Astrocyte (in vitro differentiated cells and primary cell): ENCODE measurements around the gene PSD. TPM values are rescaled to one million over a fixed set of nuclear protein-coding genes. Genes with fewer than 3 reads are reported as not detected.

Source experiments
- DNase-seq: peaks from one replicate; pipeline ENCODE4 v3.0.0-alpha.2; 2010; ENCODE audit warnings: low read depth
- FAIRE-seq: peaks from 2 replicates; lab custom pipeline; 2011; peaks lifted over from hg19 to GRCh38; lab: Jason Lieb, UNC
- H2AFZ ChIP-seq: 2 replicates; pipeline ENCODE4 v1.6.0; 2012; ENCODE audit warnings: low read depth, low read length, inconsistent platforms
- H3K27ac ChIP-seq: 2 replicates; pipeline ENCODE4 v1.5.1; 2011; ENCODE audit warnings: low read depth, low read length, inconsistent platforms
- H3K27me3 ChIP-seq: 2 replicates; pipeline ENCODE4 v1.6.0; 2011; ENCODE audit warnings: low read length, inconsistent platforms; ENCODE audit not compliant: insufficient read depth
- H3K36me3 ChIP-seq: 2 replicates; pipeline ENCODE4 v1.5.1; 2011; ENCODE audit warnings: low read length, inconsistent platforms; ENCODE audit not compliant: insufficient read depth
- H3K4me1 ChIP-seq: 2 replicates; pipeline ENCODE4 v1.5.1; 2011; ENCODE audit warnings: low read length, inconsistent platforms; ENCODE audit not compliant: insufficient read depth
- H3K4me2 ChIP-seq: 2 replicates; pipeline ENCODE4 v1.6.0; 2012; ENCODE audit warnings: low read length, inconsistent platforms
- H3K4me3 ChIP-seq: 2 replicates; pipeline ENCODE4 v1.5.1; 2011; ENCODE audit warnings: low read depth, mild to moderate bottlenecking, low read length, inconsistent platforms; ENCODE audit not compliant: insufficient read depth
- H3K79me2 ChIP-seq: 2 replicates; pipeline ENCODE4 v1.6.0; 2012; ENCODE audit warnings: mild to moderate bottlenecking, low read length, inconsistent platforms; ENCODE audit not compliant: insufficient read depth
- H3K9ac ChIP-seq: 2 replicates; pipeline ENCODE4 v1.6.0; 2012; ENCODE audit warnings: mild to moderate bottlenecking, low read length, inconsistent platforms
- H3K9me3 ChIP-seq: 2 replicates; pipeline ENCODE4 v1.5.1; 2012; ENCODE audit warnings: low read depth, mild to moderate bottlenecking, low read length, inconsistent platforms; ENCODE audit not compliant: insufficient read depth
- H4K20me1 ChIP-seq: 2 replicates; pipeline ENCODE4 v1.6.0; 2012; ENCODE audit warnings: low read length, inconsistent platforms; ENCODE audit not compliant: insufficient read depth
- H3K27ac Mint-ChIP-seq: one replicate; pipeline ENCODE4 v1.8.0; 2021; ENCODE audit warnings: mild to moderate bottlenecking, mixed read lengths; ENCODE audit not compliant: unreplicated experiment
- H3K27me3 Mint-ChIP-seq: one replicate; pipeline ENCODE4 v1.8.0; 2021; ENCODE audit warnings: low read depth, mixed read lengths; ENCODE audit not compliant: unreplicated experiment
- H3K36me3 Mint-ChIP-seq: one replicate; pipeline ENCODE4 v1.8.0; 2021; ENCODE audit warnings: low read depth, mixed read lengths; ENCODE audit not compliant: unreplicated experiment
- H3K4me1 Mint-ChIP-seq: one replicate; pipeline ENCODE4 v1.8.0; 2021; ENCODE audit warnings: low read depth, mixed read lengths; ENCODE audit not compliant: unreplicated experiment
- H3K4me3 Mint-ChIP-seq: one replicate; pipeline ENCODE4 v1.8.0; 2021; ENCODE audit warnings: mild to moderate bottlenecking, moderate library complexity, mixed read lengths; ENCODE audit not compliant: unreplicated experiment
- H3K9me3 Mint-ChIP-seq: one replicate; pipeline ENCODE4 v1.8.0; 2021; ENCODE audit warnings: mild to moderate bottlenecking, mixed read lengths; ENCODE audit not compliant: unreplicated experiment
- CTCF ChIP-seq: IDR thresholded peaks from 2 replicates; pipeline ENCODE4 v1.5.1; 2011; ENCODE audit warnings: low read depth, mild to moderate bottlenecking, inconsistent platforms, low read length, moderate library complexity; ENCODE audit not compliant: insufficient read depth
- EZH2 ChIP-seq: IDR thresholded peaks from 2 replicates; pipeline ENCODE4 v1.6.1; 2012; ENCODE audit warnings: mild to moderate bottlenecking, low read length, inconsistent platforms; ENCODE audit not compliant: insufficient read depth
- total RNA-seq: library from RNA; stranded (reverse); gene quantifications from 2 replicates; pipeline ENCODE4 v1.2.1, GENCODE V29; 2021

The PSD gene
- total RNA-seq, 1 donor from 2014 or later: 8.8 TPM

- no peak overlapping the region for H3K27ac ChIP-seq
- peak overlapping the region; percentile 52 for H3K4me3 ChIP-seq
- H3K4me3 Mint-ChIP-seq: peak overlapping the region; percentile 75
- peaks cover 9% of the 10 kb centered on the region for H4K20me1 ChIP-seq
- no peak overlapping the region for H3K27ac Mint-ChIP-seq
- H3K36me3 ChIP-seq: no peaks in the 10 kb centered on the region
- no peak for FAIRE-seq
- peaks cover 10% of the 10 kb centered on the region for H3K4me1 Mint-ChIP-seq
- H3K27me3 ChIP-seq: peaks cover 20% of the 10 kb centered on the region
- DNase-seq: no peak
- peak overlapping the region; percentile 84 for H2AFZ ChIP-seq
- peaks cover 3% of the 10 kb centered on the region for H3K4me1 ChIP-seq
- no peaks in the 10 kb centered on the region for H3K79me2 ChIP-seq
- peaks cover 2% of the 10 kb centered on the region for H3K36me3 Mint-ChIP-seq
- no peaks in the 10 kb centered on the region for H3K9me3 Mint-ChIP-seq
- H3K9ac ChIP-seq: peak overlapping the region; percentile 43
- TF ChIP-seq EZH2 (peak; percentile 57), CTCF (no peak)
- H3K9me3 ChIP-seq: no peaks in the 10 kb centered on the region
- peak overlapping the region; percentile 87 for H3K4me2 ChIP-seq
- peaks cover 28% of the 10 kb centered on the region for H3K27me3 Mint-ChIP-seq
These were observed 8.0 kb downstream of the PSD start for GRCh38 chr10:102410429-102411073.

DNA sequence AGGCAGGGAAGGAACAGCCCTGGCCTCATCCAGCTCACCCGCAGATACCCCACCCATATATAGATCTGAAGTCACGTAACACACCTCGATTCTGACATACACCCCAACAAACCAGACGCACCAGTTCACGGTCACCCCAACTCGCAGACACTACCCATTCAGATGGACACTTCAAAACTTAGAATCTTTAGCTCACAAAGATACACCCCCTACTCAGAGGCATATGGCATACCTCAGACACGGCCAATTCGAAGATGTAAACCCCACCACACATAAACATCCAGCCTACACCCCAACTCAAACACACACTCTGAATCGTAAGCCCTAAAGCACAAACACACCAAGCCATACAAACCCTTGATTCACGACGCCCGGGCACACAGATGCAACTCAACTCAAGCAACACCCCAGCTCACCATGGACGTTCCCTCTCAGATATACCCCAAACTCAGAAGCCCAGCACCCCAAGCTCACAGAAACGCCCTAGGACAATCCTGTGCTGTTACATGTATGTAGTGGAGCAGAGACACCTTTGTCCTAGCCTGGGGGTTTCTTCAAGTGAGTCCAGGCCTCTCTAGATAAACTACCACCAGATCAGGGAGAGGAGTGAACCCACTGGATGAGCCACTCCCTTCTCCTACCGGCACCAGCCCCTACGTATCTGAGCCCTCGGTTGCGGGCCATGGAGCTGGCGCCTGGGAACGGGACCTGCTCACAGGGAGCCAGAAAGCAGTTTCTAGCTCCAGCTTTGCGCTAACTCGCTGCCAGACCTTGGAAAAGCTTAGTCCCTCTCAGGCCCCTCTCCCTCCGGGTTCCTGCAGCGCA lies 8.8 kb downstream of the PSD start:
- no peak for TF ChIP-seq CTCF
- H3K27me3 ChIP-seq: peaks cover 20% of the 10 kb centered on the region
- H2AFZ ChIP-seq: peak overlapping the region; percentile 84
- Mint-ChIP-seq H3K27ac (peak overlapping the region; percentile 60), H3K9me3 (no peaks in the 10 kb centered on the region), H3K36me3 (peaks cover 2% of the 10 kb centered on the region), H3K4me3 (peak overlapping the region; percentile 75), H3K4me1 (peaks cover 10% of the 10 kb centered on the region), H3K27me3 (peaks cover 26% of the 10 kb centered on the region)
- no peaks in the 10 kb centered on the region for H3K36me3 ChIP-seq
- peak overlapping the region; percentile 43 for H3K9ac ChIP-seq
- H3K79me2 ChIP-seq: no peaks in the 10 kb centered on the region
- peak overlapping the region; percentile 52 for H3K4me3 ChIP-seq
- H3K4me2 ChIP-seq: peak overlapping the region; percentile 87
- FAIRE-seq (no peak), DNase-seq (no peak)
- peaks cover 9% of the 10 kb centered on the region for H4K20me1 ChIP-seq
- H3K27ac ChIP-seq: no peak overlapping the region
- H3K4me1 ChIP-seq: peaks cover 3% of the 10 kb centered on the region
- no peaks in the 10 kb centered on the region for H3K9me3 ChIP-seq
